GM19395 (cell line): ENCODE data around the gene SHB.

Experiments used
- ATAC-seq: cut with Tn5 transposase; IDR thresholded peaks from one replicate; pipeline ENCODE4 v1.9.1; 2021; ENCODE audit warnings: mild to moderate bottlenecking, moderate library complexity; ENCODE audit not compliant: unreplicated experiment

The SHB gene

DNA sequence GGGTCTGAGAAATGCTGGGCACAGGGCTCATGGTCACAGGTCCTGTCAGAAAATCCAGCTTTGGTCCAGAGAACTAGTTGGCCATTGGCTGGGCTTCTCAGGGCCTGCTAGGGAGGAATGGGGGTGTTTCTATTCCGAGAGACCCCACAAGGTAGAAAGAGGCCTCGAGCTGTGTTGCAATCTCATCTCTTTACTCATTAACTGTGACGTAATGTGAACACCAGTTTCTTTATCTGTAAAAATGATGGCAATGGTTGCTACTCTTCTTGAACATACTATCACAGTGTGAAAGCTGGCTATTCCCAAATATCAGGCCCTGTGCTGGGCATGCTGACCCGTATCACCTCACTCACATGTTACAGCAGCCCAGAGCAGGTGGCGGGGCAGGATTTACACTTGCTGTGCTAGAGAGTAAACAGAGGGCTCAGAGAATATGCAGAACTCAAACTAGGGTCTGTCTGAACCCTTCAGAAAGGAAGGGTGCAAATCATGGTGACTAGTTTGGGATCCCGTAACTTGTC, 129.4 kb downstream of the SHB start:
- no peak for ATAC-seq

DNA sequence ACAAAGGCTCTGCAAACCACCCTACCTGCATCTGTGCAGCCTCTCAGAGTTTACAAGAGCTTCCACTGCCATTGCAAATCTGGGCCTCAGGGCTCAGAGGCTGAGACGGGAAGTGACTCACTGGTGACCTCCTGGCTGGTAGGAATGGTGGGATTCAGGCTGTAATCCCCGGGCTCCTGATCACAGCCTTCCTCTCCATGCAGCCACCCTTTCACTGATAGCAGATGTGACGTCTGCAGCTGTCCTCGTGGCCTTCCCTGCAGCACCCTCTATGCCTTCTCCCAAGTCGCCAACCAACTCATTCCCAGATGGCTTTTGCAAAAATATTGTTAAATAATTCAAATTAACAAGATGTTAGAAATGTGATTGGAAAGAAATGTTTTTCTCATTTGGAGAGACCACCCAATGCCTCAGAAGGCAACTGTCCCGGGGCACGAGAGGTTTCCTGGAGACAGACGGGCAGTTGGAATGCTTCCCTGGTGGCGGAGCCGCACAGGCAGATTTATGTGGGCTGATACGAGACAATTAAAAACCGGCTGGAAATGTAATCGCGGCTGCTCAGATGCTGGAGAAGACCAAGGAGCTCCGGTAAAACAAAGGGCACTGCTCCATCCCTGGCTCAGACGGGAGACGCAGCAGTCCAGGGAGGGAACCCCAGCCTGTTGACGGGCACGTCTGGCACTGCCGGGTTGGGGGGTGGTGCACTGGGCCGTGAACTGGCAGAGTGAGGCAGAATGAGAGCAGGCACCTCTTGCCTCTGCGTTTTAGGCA, 130.7 kb downstream of the SHB start:
- no peak for ATAC-seq

DNA sequence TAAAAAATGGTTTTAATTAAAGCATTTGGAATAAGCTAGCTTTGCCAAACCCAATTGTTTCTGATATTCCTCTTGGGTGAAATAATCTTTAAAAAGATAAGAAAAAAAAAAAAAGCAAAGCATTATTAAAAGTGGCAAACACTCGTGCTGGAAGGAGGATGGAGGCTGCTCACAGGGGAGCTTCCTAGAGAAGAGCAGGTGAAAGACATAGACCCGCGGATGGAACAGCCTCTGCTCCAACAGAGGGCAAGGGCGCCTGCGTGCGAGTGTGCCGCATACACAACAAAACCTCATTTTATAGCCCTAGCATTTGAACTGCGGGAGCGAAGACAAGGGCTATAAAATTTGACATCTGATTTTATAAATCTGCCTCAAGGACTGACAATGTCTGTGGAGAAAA, 131.7 kb downstream of the SHB start:
- ATAC-seq: no peak

DNA sequence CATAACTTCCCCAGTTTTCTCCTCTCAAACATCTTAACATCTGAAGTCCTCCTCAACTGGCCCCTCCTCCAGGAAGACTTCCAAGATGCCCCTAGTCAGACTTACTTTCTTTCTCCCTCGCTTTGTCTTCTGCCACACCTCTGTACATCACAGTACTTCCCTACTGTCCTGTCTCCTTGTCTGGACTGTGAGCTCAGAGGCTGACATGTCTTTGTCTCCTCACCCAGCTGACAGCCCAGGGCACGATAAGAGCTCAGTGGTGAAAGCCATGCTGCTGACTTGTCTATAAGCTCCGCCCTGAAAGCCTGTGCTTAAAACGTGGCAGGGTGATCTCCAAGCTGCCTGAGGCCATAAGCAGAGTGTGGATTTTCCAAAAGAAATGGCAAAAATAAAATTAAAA, 132.1 kb downstream of the SHB start:
- ATAC-seq: no peak

DNA sequence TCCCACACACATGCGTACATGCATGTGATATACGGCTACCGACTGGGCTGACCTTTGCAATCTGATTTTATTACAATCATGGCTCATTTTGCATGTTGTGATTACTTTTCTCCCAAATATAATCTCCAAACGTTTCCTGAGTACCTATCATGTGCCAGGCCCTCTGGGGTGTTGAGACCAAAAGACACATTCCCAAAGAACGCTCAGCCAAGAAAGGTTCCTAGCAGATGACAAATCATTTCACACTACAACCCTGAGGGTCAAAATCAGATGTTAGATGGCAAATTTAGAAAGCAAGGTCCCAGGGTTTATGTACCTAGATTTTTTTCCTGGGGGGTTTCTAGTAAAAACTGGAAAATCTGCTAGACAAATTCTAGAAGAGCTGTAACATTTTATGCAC, 132.7 kb downstream of the SHB start:
- ATAC-seq: no peak

DNA sequence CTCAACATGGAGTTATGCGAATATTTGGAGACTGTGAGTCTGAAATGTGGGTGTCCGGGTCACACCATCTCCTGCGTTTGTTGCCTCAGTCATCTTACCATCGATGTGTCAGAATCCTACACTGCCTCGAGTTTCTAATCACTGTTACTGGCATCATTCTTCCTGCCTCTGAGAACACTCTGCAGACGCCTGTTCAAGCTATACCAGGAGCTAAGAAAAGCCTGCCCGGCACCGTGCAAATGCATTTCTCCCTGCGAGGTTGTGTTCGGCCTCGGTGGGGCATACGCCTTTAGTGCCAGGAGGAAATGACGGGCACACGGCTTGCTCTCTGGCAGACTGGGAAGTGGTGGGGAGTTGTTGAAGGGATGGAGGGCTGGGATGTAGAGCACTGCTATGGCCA, 133.9 kb downstream of the SHB start:
- ATAC-seq: no peak

DNA sequence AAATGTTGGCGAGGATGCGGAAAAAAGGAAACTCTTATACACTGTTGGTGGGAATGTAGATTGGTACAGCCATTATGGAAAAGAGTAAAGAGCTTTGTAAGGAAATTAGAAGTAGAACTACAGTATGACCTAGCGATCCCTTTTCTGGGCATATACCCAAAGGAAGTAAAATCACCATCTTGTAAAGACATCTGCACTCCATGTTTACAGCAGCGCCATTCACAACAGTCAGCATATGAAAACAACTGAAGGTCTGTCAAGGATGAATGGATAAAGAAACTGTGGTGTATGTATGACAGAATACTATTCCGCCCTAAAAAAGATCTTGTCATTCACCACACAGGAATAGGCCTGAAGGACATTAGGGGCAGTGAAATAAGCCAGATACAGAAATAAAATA, 137.4 kb downstream of the SHB start:
- ATAC-seq: no peak

DNA sequence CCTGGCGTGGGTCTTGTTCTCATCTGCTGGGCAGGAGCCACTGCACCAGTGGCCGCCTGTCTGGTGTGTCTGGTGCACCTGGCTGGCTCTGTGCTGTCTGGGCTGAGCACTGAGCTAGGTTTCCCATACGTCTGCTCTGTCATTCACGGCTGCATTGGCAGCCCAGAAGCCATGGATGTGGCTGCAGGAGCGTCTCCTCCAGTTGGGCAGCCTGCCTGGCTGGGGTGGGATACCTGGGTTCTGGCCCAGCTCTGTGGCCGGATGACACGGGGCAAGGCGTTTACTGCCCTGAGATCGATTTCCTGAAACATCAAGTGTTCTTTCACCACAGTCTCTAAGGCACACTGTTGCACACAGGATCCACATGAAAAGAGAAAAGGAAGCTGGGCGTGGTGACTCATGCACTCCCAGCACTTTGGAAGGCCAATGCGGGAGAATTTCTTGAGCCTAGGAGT, 139.6 kb downstream of the SHB start:
- ATAC-seq: no peak

DNA sequence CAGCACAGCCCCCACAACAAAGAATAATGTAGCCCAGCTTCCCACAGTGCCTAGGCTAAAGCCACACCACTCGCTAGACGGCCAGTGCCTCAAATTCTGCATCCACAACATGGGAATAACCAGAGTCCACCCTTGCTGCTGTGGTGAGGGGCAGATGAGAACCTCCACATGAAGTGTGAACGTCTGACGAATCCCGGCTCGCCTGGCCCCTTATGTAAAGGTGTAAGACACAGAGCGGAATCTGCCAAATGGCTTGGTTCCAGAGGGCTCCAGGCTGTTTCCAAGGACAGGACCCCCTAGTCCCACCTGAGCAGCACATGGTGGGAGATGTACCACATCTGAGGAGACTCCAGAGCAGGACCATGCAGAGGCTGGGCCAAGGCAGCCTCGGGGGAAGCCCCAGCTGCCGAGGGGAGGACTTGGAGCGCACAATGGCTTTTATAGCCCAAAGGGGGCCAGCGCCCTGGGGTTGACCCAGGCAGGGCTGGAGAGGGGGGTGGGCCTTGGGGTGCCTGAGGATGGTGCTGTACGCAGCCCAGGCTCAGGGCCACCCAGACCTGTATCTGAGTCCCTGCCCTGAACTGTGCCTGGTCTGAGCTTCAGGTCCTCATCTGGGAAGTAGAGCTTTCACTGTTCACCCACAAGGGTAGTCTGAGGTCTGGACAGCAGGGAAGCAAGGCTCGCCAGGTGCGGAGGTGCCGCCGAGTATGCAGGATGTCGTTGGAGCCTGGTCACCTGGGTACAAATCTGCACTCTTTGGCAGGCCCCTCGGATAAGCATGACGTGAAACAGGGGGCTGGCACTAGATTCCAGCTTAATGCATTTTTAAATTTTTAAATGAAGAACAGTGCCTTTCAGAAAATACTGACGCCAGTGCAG, 140.2 kb downstream of the SHB start:
- no peak for ATAC-seq

DNA sequence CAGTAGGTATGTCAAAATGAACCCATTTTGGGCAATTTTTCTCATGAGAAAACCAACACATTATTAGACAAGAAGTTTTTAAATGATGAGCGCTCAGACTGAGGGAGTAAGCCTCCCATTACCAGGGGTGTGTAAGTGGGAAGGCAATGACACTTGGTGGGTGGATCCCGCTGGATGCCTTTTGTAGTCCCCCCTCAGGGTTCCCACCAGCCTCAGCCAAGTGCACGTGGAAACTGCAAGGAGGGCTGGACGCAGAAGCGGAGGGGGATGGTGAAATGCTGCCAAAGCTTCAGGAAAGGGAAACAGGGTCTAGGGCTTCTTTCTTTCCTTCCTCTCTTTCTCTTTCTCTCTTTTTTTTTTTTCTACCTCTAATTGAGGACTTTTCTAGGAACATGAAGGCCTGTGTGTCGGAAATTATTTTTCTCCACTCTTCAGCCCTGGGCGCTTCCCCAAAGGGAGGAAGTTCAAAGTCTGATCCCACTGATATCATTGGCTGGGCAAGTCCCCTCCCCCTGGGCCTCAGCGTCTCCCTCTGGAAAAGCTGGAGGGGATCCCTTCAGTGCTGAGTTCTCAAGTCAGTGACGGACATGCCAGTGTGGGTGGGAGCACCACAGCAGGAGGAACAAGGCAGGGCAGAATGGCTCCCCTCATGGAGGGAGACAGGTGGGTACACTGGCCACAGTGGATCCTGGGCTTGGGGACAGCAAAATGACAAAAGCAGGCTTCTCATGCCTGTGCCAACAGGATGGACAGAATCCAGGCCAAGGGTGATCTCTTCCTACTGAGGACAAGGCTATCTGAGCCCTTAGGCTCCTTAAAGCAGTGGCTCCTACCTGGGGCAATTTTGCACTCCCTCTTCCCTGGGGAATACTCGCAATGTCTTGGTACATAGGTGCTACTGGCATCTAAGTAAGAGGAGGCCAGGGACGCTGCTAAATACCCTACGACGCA, 141.2 kb downstream of the SHB start:
- no peak for ATAC-seq

DNA sequence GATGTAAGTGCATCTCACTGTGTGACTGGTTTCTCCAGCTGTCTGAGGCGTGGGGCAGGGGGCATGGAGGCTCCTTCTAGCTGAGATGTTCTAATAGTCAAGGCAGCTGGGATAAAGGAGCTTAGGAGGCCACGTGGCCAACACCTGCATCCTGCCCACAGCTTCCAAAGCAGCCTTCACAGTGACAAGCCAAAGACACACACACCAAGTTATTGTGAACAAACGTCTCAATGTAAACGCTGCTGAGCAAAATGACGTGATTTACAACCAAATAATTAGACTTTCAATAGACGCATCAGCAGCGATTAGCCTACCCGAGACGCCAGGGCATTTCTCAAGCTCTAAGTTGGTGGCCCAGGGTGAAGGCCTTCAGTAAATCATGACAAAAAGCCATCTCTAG, 141.9 kb downstream of the SHB start:
- no peak for ATAC-seq

DNA sequence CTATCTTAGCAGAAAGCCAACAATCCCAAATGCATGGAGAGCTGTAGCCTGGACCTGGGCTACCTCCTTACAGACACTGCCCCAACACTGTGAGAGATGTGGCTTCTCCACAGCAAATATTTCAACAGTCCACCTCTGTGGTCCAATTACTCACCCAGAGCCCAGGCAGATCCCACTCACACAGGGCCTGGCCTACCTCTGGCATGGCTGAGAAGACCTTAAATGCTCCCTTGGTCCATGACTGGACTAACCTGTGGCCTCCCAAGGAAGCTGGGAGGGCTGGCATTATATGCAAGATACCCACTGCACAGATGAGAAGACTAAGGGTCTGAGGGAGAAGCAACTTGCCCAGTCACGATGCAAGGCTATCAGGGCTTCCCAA, 142.3 kb downstream of the SHB start:
- ATAC-seq: no peak

DNA sequence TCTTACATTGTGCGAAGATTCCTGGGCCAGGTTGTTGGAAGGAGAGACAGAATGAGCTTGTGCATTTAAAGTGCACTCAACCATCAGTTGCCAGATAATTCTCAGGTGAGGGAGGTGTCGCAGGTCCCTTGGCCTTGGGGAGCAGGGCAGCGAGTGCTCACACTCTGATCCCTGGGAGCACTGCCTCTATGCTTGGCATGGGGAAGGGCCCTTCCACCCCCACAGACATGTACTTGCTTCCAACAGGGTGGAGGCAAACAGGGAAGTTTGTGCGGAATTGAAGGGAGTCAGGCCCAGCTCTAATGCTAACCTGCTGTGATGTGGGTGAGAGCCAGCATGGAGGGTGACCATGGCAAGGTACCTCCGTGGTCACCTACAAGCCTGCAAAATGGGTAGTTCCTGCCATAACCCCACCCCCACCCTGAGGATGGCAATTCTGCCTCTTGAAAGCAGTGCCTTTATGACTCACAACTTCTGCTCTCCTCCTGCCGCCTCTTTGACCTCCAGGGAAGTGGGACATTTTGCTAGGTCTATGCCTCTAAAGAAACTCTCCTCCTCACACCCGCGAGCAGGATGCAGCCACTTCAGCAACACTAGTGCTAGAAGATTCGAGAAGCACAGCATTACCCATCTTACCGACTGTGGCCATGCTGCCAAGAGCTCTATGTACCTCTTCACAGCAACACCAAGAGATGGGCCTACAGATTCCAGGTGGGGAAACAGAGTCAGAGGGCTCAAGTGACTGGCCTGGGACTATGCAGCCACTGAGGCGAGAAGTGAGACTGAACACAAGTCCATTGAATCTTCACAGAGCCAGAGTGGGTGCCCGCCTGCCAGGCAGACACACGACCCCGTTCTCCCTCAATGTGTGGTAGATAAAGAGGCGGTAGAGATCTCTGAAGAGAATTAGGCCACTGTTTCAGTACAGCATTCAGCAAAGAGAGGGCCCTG, 143.0 kb downstream of the SHB start:
- ATAC-seq: no peak

DNA sequence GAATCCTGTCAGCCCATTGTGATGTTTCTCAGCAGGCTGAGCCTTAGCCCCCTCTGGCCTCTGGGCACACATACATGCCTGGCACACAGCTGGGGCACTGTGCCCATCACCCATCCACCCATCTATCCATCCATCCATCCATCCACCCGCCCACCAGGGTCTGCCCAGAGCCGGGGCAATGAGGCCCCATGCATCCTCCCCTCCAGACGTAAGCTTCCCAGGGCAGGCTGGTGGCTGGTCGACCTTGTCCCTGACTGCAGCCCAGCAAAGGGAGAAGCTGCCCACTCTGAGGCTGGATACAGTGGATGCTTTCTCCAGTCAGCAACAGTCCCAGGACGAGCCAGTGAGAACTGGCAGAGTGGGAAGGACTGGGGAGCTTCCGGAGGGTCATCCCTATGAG, 144.0 kb downstream of the SHB start:
- ATAC-seq: no peak

DNA sequence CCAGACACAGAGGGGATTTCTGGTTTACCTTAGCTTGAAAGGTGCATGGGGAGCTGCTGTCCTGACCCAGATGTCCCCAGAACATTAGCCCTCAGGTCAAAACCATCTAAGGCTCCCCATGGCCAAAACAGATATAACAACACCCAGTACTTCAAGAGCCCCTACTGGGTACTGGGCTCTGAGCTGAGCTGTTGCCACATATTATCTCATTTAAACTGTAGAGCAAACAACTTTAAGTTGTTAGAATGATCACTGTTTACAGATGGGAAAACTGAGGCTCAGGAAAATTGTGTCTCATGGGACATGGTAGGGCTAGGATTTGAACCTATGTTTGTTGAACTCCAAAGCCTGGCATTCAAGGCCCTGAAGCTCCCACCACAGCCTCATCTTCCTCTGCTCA, 144.5 kb downstream of the SHB start:
- no peak for ATAC-seq

DNA sequence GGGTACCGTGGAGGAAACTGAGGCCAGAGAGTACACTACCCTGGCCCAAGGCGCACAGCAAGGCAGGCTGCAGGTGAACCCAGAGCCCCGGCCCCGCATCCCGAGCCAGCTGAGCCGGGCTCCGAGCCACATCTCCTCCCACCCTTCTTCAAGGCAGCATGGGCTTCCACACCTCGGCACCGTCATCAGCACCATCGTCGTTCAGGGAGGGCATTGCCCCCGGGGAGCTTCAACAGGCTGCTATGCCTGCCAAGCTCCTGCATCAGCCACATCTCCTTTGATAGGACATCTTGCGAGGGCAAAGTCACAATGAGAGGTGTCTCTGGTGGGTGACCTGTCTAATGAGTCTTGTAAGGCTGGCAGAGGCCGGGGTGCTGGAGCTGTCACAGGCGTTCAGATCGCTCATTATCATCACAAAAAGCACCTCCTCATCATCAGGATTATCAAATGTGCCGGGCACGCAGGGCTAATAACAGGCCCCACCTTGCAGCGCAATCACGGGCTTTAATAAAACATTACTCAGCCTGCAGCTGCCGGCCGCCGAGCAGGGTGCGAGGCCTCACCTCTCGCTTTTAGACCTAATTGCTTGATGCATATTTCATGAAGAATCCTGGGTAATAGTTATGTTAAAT, 145.1 kb downstream of the SHB start:
- ATAC-seq: no peak

DNA sequence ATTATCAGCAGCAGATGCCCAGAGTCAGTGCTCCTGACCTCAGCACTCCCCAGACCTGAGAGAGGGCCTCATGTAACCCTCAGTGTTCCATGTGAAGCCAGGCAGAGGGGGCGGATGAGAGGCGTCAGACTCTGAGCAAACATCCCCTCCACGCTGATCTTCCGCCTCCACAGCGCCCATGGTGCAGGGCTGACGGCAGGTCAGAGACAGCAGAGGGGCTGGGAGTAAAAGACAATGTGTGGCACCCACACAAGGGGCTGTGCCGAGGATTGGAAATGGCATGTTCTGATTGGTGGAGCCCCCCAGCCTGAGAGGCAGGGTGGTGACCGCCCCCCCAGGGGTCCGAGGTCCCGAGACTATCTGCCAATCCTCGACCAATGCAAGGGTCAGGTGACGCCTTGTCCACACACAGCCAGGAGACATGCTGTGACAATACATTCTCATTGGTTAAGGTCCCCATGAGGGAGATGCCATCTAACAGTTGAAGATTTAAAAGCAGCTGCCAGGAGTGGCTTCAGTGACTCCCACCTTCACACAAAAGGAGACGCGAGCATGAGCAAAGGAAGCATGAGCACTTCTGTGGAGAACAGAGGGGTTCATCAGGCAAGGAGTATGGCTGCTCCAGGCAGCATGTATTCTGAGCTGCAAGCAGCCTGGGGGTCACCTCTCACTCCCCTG, 145.8 kb downstream of the SHB start:
- no peak for ATAC-seq

DNA sequence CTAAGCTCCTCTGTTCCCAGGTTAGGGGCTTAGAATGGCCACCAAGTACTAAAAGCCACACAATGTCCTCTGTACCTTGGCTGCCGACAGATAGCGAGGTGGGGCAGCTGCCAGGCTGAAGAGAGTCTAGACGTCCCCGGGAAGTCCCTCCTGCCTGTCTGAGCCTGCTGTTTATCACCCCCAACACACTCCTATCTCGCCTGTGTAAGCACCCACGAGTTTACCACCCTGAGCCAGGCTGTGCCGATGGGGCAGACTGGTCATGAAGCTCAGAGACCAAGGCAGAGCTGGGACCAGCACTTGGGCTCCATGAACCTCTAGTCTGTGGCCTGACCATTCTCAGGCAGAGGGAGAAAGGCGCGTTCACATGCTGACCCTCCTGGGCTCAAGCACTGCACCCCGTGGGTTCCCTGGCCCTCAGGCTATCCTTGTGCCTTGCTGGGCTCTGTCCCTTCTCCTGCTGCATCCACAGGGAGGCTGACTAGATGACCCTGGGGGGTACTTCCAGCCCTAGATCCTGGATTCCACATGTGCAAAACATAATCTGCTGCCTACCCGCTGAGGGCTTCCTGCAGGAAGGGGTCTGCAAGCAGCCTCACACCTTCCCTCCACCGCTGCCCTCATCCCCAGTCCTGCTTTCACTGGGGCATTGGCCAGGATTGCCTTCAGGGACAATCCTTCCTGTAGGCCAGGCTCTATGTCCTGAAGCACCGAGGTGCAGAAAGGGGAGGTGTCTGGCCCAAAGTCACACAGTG, 146.5 kb downstream of the SHB start:
- no peak for ATAC-seq
